GM12801 (cell line): ENCODE results near the gene TRAM2.

ENCODE experiments used
- CTCF ChIP-seq: IDR thresholded peaks from one replicate; pipeline ENCODE4 v1.5.1; 2011; ENCODE audit warnings: control low read depth; ENCODE audit not compliant: insufficient read length; ENCODE audit errors: extremely low read depth

Gene TRAM2

GRCh38 chr6:52504782-52505136, 72.1 kb downstream of the TRAM2 start:
- TF ChIP-seq CTCF, result no peak

GRCh38 chr6:52503851-52504781, 72.7 kb downstream of the TRAM2 start:
- TF ChIP-seq CTCF, result no peak

- no peak for TF ChIP-seq CTCF
These were observed 73.5 kb downstream of the TRAM2 start for GRCh38 chr6:52503323-52503747.

- no peak for TF ChIP-seq CTCF
These were observed 74.4 kb downstream of the TRAM2 start for GRCh38 chr6:52502306-52503029.

- TF ChIP-seq CTCF, result no peak
These were observed 76.4 kb downstream of the TRAM2 start for GRCh38 chr6:52500238-52501129.

GRCh38 chr6:52499681-52500236, 77.1 kb downstream of the TRAM2 start:
- no peak for TF ChIP-seq CTCF
